ENCODE measurements around the gene FBLL1. TPM values are rescaled to one million over a fixed set of nuclear protein-coding genes. Genes with fewer than 3 reads are reported as not detected.

Gene FBLL1
- 0.19 and 0.34 TPM in 2 replicates for total RNA-seq (ENCODE audit: low replicate concordance)

- H3K36me3 Mint-ChIP-seq: no peaks in the 10 kb centered on the region
- DNase-seq (ENCODE audit: low spot score): peak; percentile 90
- H3K4me2 ChIP-seq: peak within 1 kb of the TSS; percentile 92
- H3F3A ChIP-seq (ENCODE audit: low read depth): peaks cover 10% of the 10 kb centered on the region
- H3K4me1 ChIP-seq: peaks cover 24% of the 10 kb centered on the region
- H3K9me3 ChIP-seq (ENCODE audit: low read depth): no peaks in the 10 kb centered on the region
- H3K27me3 ChIP-seq: peaks cover 33% of the 10 kb centered on the region
- H3K27ac Mint-ChIP-seq: no peak within 1 kb of the TSS
- H3K79me2 ChIP-seq (ENCODE audit: low read depth): no peaks in the 10 kb centered on the region
- H3K4me3 Mint-ChIP-seq: peak within 1 kb of the TSS; percentile 87
- H3K27ac ChIP-seq: no peak within 1 kb of the TSS
- H3K4me3 ChIP-seq: peak within 1 kb of the TSS; percentile 58
- H4K20me1 ChIP-seq (ENCODE audit: low read depth): peaks cover 43% of the 10 kb centered on the region
- H2AFZ ChIP-seq (replicated peaks): no peak within 1 kb of the TSS
- H3K4me1 Mint-ChIP-seq: peaks cover 14% of the 10 kb centered on the region
- peaks cover 13% of the 10 kb centered on the region for H3K27me3 Mint-ChIP-seq (ENCODE audit: insufficient read depth, low read depth)
- peaks cover 2% of the 10 kb centered on the region for H3K9me3 Mint-ChIP-seq
- no peaks in the 10 kb centered on the region for H3K36me3 ChIP-seq
- TF ChIP-seq EZH2phosphoT487 (IDR thresholded peaks at IDR 0.05) (peak; percentile 51), EZH2 (IDR thresholded peaks at IDR 0.05) (peak; percentile 65)
- TF ChIP-seq, protein P1, sequence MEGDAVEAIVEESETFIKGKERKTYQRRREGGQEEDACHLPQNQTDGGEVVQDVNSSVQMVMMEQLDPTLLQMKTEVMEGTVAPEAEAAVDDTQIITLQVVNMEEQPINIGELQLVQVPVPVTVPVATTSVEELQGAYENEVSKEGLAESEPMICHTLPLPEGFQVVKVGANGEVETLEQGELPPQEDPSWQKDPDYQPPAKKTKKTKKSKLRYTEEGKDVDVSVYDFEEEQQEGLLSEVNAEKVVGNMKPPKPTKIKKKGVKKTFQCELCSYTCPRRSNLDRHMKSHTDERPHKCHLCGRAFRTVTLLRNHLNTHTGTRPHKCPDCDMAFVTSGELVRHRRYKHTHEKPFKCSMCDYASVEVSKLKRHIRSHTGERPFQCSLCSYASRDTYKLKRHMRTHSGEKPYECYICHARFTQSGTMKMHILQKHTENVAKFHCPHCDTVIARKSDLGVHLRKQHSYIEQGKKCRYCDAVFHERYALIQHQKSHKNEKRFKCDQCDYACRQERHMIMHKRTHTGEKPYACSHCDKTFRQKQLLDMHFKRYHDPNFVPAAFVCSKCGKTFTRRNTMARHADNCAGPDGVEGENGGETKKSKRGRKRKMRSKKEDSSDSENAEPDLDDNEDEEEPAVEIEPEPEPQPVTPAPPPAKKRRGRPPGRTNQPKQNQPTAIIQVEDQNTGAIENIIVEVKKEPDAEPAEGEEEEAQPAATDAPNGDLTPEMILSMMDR (IDR thresholded peaks at IDR 0.05): no peak
- no peak within 1 kb of the TSS for H3K9ac ChIP-seq
These were observed at the start of gene FBLL1 for GRCh38 chr5:168528521-168529373. FBLL1 (plus strand) TSS chr5:168529305; CDS start chr5:168529505, 200 bp downstream.

- no peak overlapping the region for H3K27ac Mint-ChIP-seq
- H3K27me3 Mint-ChIP-seq (ENCODE audit: insufficient read depth, low read depth): no peaks in the 10 kb centered on the region
- no peak overlapping the region for H3K9ac ChIP-seq
- H3K9me3 ChIP-seq (ENCODE audit: low read depth): no peaks in the 10 kb centered on the region
- no peak overlapping the region for H3K4me3 Mint-ChIP-seq
- no peaks in the 10 kb centered on the region for H3K36me3 ChIP-seq
- no peak overlapping the region for H3K4me3 ChIP-seq
- DNase-seq (ENCODE audit: low spot score): no peak
- H3K9me3 Mint-ChIP-seq: no peaks in the 10 kb centered on the region
- H3K4me1 ChIP-seq: no peaks in the 10 kb centered on the region
- no peaks in the 10 kb centered on the region for H3K27me3 ChIP-seq
- H3K79me2 ChIP-seq (ENCODE audit: low read depth): no peaks in the 10 kb centered on the region
- no peaks in the 10 kb centered on the region for H3K36me3 Mint-ChIP-seq
- TF ChIP-seq EZH2phosphoT487 (IDR thresholded peaks at IDR 0.05): no peak
- TF ChIP-seq, protein P1 (IDR thresholded peaks at IDR 0.05): no peak
- TF ChIP-seq EZH2 (IDR thresholded peaks at IDR 0.05): no peak
- no peaks in the 10 kb centered on the region for H3K4me1 Mint-ChIP-seq
- H3F3A ChIP-seq (ENCODE audit: low read depth): no peaks in the 10 kb centered on the region
- H2AFZ ChIP-seq (replicated peaks): no peak overlapping the region
- H4K20me1 ChIP-seq (ENCODE audit: low read depth): no peaks in the 10 kb centered on the region
- H3K27ac ChIP-seq: no peak overlapping the region
- H3K4me2 ChIP-seq: no peak overlapping the region
These were observed 48.5 kb upstream of the FBLL1 start for GRCh38 chr5:168480601-168481000.

GRCh38 chr5:168481330-168481788 lies 47.7 kb upstream of the FBLL1 start:
- Histone ChIP-seq H2AFZ (replicated peaks) (no peak overlapping the region), H3K4me2 (no peak overlapping the region), H4K20me1 (ENCODE audit: low read depth) (no peaks in the 10 kb centered on the region), H3K27me3 (no peaks in the 10 kb centered on the region), H3K79me2 (ENCODE audit: low read depth) (peaks cover under 1% of the 10 kb centered on the region), H3F3A (ENCODE audit: low read depth) (peaks cover 3% of the 10 kb centered on the region), H3K9me3 (ENCODE audit: low read depth) (no peaks in the 10 kb centered on the region), H3K4me3 (no peak overlapping the region), H3K27ac (no peak overlapping the region), H3K36me3 (no peaks in the 10 kb centered on the region), H3K9ac (no peak overlapping the region), H3K4me1 (no peaks in the 10 kb centered on the region)
- H3K4me1 Mint-ChIP-seq: peaks cover 7% of the 10 kb centered on the region
- DNase-seq (ENCODE audit: low spot score): no peak
- no peaks in the 10 kb centered on the region for H3K9me3 Mint-ChIP-seq
- H3K4me3 Mint-ChIP-seq: no peak overlapping the region
- no peaks in the 10 kb centered on the region for H3K36me3 Mint-ChIP-seq
- TF ChIP-seq, protein P1 (IDR thresholded peaks at IDR 0.05): no peak
- TF ChIP-seq EZH2 (IDR thresholded peaks at IDR 0.05) (no peak), EZH2phosphoT487 (IDR thresholded peaks at IDR 0.05) (no peak)
- no peak overlapping the region for H3K27ac Mint-ChIP-seq
- H3K27me3 Mint-ChIP-seq (ENCODE audit: insufficient read depth, low read depth): no peaks in the 10 kb centered on the region

All from neural progenitor cell (in vitro differentiated cells).